Hepatocyte (in vitro differentiated cells): Measurements from ENCODE around the gene CHST8.

Experiments
- EZH2 ChIP-seq: fragments of 200-600 bp; sonication (generic); IDR thresholded peaks from 2 replicates; pipeline ENCODE4 v1.6.1; 2016; ENCODE audit warnings: antibody characterized with exemption, mild to moderate bottlenecking, borderline replicate concordance
- EZH2phosphoT487 ChIP-seq: fragments of 200-600 bp; sonication (generic); IDR thresholded peaks from one replicate; pipeline ENCODE4 v1.6.1; 2018; ENCODE audit warnings: antibody characterized with exemption, mild to moderate bottlenecking, low read depth, moderate library complexity; ENCODE audit not compliant: unreplicated experiment, severe bottlenecking
- TF ChIP-seq, protein P1 (sequence below): fragments of 200-600 bp; sonication (generic); IDR thresholded peaks from 2 replicates; pipeline ENCODE4 v1.5.1; 2016; ENCODE audit warnings: antibody characterized with exemption, mild to moderate bottlenecking; ENCODE audit not compliant: poor library complexity

DNA sequence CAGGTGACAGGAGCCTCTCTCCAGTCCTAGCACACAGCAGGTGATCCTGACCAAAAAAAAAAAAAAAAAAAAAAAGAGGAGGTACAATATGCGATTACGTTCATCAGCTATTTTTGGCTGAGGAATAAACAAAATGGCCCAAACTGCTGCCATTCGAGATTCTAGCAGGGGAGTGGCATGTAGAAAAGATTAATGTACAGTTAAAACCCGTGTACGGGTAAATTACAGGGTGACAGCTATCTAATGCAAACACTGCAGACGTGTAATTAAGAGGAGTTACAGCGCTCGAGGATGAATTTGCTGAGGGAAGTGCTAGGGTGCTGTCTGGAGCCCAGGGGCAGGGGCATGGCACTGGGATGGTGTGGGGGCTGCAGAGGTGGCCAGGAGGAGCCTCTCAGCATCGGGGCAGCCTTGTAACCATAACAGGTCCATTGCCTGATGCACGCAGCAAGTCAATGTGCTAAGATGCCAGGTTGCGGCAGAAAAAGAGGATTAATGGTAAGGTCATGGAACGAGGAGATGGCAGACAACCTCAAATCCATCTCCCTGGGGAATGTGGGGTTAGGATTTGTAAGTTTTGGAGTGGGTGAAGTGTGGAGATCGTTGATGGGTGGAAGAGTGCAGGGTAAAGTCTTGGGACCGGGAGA is 17.4 kb downstream of the CHST8 start:
- TF ChIP-seq, protein P1, sequence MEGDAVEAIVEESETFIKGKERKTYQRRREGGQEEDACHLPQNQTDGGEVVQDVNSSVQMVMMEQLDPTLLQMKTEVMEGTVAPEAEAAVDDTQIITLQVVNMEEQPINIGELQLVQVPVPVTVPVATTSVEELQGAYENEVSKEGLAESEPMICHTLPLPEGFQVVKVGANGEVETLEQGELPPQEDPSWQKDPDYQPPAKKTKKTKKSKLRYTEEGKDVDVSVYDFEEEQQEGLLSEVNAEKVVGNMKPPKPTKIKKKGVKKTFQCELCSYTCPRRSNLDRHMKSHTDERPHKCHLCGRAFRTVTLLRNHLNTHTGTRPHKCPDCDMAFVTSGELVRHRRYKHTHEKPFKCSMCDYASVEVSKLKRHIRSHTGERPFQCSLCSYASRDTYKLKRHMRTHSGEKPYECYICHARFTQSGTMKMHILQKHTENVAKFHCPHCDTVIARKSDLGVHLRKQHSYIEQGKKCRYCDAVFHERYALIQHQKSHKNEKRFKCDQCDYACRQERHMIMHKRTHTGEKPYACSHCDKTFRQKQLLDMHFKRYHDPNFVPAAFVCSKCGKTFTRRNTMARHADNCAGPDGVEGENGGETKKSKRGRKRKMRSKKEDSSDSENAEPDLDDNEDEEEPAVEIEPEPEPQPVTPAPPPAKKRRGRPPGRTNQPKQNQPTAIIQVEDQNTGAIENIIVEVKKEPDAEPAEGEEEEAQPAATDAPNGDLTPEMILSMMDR: no peak
- TF ChIP-seq EZH2 (no peak), EZH2phosphoT487 (no peak)
